HG03521 (cell line): Measurements from ENCODE around the gene GLRX5.
A peak's percentile ranks its signal among the peaks of the same experiment; 100 is the strongest.
"Not testable (repeated sequence)": the region's sequence is repeated elsewhere in the genome, so short reads cannot be mapped to it uniquely, and the experiment has no call there.

Source experiments
- ATAC-seq: cut with Tn5 transposase; IDR thresholded peaks from one replicate; pipeline ENCODE4 v1.9.1; 2021; ENCODE audit warnings: mild to moderate bottlenecking, moderate library complexity; ENCODE audit not compliant: unreplicated experiment

GLRX5 gene

DNA sequence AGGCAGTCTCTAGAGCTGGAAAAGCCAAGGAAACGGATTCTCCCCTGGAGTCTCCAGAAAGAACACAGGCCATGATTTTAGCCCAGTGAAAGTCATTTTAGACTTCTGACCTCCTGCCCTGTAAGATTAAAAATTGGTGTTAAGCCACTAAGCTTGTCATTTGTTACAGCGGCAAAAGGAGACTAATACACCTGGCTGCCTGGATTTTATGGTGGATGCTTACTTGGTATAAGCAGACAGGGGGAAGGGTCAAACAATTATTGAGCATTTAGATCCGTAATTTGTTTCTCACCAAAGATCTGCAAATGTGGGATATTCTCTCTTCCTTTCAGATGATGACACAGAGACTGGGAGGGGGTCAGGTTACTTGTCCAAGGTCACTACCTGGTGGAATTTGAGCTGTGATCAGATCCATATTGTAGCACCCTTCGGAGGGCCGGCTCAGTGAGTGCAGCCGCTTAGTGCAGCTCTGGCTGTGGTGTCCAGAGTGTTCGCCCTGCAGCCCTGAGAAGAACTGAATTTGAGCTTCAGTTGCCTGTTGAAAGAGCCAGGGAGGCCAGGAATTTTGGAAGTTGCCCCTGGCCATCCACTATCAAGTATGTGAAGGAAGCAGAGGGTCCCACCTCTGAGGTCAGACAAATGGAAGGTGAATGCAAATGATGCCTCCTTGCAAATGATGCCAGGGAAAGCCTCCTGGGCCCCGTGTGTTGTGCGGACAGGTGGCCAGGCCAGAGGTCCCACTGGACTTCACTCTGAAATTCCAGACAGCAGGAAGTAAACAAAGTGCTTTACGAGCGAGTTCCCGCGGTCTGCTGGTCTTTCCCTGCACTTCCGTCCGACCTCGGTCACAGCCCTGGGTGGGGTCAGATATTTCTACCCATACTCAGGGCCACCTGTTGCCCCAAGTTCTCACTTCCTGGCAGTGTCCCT lies 15.1 kb downstream of the GLRX5 start:
- no peak for ATAC-seq

DNA sequence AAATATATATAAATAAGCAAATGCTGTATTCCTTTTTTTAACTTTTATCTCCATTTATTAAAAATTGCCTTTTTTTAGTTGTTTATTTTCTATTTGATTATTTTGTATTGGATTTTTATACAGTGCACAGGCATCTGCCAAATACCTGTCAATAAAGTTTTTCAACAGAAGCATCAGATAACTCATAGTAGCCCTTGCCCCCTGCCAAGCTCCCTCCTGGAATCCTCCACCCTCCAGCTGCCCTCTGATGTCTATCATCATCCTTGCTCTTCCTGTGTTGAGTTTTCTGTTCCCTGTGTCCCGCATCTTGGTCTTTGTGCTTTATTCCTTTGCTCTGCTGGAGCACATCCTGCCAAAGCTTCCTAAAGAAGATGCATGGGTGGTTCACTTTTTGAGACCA lies 16.6 kb downstream of the GLRX5 start:
- ATAC-seq = no peak

DNA sequence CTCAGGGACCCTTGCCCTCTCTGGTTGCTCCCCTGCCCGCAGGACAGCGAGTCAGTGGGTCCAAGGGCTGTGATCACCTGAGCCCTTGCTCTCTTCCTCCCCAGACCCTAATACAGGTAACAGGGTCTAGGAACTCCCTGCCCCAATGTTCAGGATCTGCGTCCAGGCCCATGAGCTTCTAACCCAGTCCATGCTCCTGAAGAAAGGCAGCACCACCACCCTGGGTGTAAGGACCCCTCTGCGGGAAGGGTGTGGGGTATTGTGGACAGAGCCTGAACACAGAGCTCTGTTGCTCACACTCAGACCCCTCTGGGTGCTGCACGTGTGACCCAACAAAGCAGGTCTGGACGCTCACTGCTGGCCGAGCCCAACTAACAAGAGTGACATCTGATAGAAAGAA lies 18.3 kb downstream of the GLRX5 start:
- no peak for ATAC-seq

DNA sequence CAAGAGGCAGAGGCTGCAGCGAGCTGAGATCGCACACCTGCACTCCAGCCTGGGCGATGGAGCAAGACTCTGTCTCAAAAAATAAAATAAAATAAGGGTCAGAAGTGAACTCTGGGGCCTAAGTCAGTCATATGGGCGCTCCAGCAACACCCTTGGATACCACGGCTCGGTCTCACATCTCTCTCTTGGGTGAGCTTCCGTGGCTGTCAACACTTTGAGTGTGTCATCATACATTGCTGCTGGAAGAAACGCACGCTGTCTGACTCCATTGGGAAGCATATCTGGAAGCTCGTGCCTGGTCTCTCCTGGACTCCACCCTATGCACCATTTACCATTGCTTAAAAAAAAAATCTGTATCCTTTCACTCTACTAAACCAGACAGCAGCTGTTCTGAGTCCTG lies 20.2 kb downstream of the GLRX5 start:
- ATAC-seq = no peak

DNA sequence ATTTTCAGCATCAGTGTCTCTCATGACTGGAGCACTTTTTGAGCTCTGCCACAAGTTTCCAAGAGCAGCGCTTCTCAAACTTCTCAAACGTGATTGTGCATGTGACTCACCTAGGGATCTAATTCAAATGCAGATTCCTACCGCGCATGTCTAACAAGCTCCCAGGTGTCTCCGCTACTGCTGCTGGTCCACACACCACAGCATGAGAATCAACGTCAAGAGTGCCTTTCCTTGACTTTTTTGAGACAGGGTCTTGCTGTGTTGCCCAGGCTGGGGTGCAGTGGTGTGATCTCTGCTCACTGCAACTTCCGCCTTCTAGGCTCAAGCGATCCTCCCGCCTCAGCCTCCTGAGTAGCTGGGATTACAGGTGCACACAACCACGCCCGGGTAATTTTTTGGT lies 22.4 kb downstream of the GLRX5 start:
- ATAC-seq = no peak

DNA sequence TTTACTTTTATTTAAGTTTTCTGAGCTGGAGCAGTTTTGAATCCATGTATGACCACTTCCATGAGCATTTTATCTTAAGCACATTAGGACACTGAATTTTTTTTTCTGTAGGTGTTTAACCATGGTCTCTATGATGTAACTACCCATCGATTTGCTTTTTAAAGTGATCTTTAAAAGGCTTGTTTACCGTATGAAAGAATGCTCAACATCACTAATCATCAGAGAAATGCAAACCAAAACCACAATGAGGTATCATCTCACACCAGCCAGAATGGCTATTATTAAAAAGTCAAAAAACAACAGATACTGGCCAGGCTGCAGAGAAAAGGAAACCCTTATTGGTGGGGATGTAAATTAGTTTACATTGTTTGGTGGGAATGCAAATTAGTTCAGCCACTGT lies 23.0 kb downstream of the GLRX5 start:
- ATAC-seq = no peak

DNA sequence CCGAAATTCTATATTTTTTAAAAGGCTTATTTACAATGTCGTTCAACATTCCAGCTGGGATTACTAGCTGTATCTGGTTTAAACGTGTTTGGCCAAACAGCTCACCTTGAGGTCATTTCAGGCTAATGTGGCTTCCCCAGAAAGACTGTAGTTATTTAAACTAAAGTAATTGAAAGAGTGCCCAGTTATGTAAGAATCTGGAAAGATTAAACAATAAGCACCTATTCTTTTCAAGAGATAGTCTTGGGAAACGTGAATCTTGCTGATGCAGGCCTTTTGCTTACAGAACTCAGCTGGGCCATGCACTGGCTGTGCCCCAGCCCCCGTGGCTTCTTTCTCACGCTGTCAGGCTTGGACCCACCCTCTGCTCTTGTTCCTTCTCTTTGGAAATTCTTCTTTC lies 24.4 kb downstream of the GLRX5 start:
- ATAC-seq = no peak

DNA sequence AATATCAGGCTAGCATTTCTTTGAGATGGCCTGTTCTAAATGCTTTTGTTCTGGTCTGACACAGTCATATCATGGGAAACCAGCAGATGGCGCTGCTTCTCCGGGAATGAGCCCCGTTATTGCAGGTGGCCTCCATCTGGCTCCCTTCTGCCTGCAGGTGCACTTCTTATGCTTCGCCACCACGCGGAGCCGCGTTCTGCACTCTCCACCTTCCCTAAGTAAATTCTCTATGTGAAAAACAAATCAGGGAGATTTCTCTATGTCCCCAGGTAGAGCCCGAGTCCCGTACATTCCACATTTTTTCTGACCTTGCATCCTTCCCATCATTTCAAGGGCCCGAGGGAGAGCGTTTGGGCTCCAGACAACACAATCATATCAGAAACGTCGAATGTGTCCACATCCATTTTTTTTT lies 26.2 kb downstream of the GLRX5 start:
- peak; percentile 90 for ATAC-seq

DNA sequence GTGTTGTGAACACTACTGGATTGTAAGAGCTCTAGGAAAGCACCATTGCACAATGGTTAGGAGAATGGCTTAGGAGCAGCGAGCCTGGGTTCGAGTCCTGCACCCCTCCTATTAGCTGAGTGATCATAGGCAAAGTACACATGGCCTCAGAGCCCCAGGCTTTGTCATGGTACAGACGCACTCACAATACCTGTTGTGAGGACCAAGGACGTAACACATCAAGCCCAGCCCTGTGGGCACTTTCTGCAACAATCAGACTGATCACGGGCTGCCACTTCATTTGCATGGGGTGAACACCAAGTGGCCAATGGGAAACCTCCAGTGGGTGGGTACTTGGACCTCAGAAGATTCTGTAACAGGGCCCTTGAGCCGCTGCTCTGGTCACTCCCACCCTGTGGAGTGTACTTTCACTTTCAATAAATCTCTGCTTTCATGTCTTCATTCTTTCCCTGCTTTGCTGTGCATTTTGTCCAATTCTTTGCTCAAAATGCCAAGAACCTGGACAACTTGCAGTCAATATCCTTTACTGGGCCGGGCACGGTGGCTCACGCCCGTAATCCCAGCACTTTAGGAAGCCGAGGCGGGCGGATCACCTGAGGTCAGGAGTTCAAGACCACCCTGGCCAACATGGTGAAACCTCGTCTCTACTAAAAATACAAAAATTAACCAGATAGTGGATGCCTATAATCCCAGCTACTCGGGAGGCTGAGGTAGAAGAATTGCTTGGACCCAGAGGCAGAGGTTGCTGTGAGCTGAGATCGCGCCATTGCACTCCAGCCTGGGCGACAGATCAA lies 28.2 kb downstream of the GLRX5 start:
- no peak for ATAC-seq

DNA sequence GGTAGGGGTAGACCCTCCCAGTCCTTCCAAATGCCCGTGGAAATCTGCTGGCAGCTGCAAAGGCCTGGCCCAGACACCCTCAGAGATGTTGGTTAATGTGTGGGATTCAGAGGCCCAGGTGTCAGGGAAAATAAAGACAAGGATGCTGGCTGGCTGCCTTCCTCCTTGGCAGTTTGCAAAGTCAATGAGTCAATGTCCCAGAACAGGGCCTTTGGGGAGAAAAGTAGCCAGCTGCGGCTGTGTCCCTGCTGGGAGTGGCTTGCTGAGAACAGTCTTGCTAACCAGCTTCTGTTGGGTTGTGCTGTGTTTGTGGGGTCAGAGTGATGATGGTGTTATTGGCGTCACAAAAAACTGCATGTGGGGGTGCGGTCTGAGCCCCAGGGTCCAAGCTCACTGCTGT lies 29.2 kb downstream of the GLRX5 start:
- no peak for ATAC-seq

DNA sequence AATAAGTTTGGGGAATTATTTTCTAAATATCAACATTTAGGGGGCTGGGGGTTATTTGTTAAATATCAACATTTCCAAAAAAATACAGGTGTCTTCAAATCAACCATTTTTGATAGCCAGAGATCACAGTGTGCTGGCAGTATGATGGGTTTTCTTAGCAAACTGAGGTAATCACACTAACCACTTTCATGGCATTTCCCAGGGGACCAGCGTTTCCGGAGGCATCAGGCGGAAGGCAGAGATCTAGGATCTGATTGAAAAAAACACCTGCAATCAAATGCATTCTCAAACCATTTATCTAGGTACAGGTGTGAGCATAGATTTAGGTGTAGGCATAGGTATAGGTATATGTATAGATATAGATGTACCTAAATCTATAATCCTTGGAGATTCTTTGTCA lies 34.6 kb downstream of the GLRX5 start:
- ATAC-seq = no peak

DNA sequence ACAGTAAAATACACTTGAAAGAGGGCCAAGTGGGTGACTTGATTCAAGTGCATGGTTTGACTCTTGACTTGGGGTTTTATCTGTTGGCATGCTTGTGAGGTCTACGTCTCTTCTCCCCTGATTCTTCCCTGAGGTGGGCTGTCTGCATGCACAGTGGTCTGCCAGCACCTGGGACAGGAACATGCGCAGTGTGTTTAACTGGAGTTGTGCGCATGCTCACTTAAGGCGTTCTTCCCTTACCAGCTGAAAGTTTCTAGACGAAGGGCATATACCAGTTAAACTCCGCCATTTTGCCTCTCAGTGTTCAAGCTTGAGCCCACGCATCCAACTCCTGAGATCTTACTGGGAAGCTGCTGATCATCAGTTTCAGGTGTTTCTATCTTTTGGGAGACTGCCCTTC lies 38.5 kb downstream of the GLRX5 start:
- ATAC-seq = no peak

DNA sequence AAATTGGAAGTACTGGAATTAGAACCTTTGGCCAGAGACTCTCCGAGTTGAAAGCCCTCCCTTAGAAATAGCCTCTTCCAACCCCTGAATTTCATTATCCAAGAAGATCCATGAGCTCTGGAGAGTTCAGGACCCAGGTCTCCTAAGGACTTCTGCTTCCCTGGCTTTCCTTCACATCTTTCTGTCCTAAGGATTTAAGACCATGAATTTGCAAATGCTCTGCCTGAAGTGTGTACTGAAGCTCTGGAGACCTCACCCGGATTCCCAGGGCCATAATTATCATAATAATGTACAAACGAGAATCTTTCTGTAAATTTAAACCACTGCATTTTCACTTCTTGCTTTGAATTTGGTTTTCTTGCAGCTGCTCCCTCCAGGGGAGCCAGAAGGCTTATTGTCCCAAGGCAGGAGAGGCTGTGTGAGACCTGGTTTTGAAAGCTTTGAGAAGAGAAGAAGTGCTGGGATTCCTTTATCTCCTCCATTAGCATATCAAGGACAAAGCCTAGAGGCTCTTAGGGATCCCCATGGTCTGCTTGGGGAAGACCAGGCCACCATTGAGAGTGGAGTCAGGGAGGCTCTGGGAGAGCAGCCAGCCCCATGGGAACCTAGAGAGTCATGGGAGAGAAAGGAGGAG lies 41.1 kb downstream of the GLRX5 start:
- ATAC-seq = no peak

DNA sequence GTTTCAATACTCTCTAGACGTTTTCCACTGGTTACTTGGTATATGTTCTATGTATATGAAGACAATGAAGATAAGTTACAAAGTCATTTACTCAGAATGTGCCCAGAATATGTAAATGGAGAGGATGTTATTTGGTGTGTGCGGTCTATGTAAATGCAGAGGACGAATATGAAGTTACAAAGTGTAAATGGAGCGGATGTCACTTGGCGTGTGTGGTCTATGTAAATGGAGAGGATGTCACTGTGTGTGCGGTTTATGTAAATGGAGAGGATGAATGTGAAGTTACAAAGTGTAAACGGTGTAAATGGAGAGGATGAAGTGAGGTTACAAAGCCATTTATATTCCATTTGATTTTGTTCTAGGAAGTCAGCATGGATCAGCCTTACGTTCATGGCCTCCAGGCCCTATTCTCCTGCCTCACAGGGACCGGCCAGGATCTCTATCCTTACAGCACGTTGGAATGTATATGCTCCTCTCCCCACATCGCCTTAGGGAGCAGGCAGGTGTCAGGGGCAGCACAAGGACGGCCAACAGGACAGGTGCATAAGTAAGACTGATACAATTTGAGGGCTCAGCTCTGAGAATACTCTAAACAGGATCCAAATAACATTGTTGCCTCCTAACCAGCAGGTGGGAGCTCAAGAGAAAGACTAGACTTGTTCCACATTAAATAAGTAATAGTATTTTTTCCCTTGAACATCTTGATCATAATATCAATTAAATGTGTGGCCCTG lies 42.4 kb downstream of the GLRX5 start:
- ATAC-seq = peak; percentile 97

DNA sequence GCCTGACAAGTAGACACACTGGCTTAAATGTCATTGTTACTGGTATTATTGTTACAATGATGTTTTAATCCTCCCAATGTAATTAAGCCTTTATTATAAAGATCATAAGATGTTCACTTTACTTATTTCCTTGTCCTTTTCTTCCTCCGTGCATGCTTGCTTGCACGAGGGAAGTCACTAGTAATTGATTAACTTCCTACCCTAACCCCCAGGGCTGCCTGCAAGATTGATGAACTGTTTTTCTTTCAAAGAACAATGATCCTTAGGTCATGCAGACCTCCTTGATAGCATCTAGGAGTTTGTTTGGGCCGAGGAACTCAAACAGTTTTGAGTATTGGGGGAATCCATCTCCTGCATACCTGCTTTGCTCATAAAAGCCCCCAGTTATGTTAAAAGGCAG lies 43.0 kb downstream of the GLRX5 start:
- ATAC-seq = no peak

DNA sequence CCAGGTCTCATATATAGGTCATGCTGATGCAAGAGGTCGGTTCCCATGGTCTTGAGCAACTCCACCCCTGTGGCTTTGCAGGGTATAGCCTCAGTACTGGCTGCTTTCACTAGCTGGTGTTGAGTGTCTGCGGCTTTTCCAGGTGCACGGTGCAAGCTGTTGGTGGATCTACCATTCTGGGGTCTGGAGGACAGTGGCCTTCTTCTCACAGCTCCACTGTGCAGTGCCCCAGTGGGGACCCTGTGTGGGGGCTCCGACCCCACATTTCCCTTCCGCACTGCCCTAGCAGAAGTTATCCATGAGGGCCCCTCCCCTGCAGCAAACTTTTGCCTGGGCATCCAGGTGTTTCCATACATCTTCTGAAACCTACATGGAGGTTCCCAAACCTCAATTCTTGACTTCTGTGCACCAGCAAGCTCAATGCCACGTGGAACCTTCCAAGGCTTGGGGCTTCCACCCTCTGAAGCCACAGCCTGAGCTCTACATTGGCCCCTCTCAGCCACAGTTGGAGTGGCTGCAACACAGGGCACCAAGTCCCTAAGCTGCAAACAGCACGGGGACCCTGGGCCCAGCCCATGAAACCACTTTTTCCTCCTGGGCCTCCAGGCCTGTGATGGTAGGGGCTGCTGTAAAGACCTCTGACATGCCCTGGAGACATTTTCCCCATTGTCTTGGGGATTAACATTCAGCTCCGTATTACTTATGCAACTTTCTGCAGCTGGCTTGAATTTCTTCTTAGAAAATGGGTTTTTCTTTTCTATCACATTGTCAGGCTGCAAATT lies 49.2 kb downstream of the GLRX5 start:
- ATAC-seq = not testable (repeated sequence)

DNA sequence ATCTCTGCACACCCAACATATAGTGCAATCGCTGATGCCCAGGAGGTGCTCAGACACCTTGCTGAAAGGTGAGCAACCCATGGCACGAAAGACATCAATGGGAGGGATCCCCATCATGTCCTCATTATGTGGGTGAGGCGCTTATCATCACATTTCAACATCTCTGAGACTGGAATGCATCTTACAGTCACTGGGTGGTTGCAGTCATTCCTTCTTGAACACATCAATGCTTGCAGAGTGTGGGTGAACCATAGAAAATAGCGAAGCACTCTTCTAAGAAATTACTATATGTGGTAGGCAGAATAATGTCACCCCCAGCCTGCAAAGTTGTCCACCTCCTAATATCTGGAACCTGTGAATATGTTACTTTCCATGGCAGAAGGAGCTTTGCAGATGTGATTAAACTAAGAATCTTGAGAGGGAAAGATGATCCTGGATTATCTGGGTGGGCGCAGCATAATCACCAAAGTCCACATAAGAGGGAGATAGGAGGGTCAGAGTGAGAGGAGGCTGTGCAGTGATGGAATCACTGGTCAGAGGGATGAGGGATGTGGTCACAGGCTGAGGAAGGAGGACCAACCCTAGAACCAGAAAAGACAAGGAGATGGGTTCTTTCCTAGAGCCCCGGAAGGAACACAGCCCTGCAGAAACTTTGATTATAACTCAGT lies 51.2 kb downstream of the GLRX5 start:
- no peak for ATAC-seq

DNA sequence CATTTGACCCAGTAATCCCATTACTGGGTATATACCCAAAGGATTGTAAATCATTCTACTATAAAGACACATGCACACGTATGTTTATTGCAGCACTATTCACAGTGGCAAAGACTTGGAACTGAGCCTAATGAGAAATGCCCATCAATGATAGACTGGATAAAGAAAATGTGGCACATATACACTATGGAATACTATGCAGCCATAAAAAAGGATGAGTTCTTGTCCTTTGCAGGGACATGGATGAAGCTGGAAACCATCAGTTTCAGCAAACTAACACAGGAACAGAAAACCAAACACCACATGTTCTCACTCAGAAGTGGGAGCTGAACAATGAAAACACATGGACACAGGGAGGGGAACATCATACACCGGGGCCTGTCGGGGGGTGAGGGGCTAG lies 56.3 kb downstream of the GLRX5 start:
- not testable (repeated sequence) for ATAC-seq
